NCI-H345 treated with DMSO at 0.1 percent for 48 hours (cell line): ENCODE data around the gene TIMM22.

Experiments used
- DNase-seq: peaks from one replicate; lab custom pipeline; 2025; ENCODE audit not compliant: unreplicated experiment; lab: John Stamatoyannopoulos, UW

TIMM22 gene

DNA sequence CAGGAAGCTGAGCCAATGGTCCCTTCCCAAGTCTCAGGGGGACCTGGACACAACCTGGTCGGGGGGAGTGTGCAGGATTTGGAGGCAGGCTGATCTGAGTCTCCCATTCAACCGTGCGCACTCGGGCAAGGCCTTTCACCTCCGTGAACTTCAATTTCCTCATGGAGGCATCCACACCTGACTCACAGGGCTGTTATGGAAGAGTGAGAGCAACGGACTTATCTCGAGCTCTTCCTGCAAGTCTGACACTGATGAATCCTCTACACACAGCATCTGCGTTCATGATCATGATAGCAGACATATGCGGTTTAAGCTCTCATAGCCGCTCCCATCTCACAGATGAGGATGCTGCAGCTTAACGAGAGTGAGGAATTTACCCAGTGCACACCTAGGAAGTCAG, 21.6 kb downstream of the TIMM22 start:
- DNase-seq, result no peak

DNA sequence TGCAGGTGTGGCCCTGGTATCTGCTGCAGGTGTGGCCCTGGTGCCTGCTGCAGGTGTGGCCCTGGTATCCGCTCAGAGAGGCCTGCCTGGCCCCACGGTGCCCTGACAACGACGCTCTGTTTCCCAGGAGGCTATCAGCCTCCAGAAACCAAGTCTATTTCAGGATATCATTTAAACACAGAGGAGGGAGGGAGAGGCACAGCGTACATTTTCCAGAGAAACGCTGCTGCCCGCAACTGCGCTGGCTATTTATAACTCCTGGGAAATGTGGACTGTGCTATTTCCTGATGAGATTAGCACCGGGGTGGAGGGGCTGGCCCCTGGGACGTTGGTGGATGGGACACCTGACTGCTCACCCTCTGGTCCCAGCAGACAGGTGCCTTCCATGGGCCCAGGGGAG, 22.5 kb downstream of the TIMM22 start:
- no peak for DNase-seq

DNA sequence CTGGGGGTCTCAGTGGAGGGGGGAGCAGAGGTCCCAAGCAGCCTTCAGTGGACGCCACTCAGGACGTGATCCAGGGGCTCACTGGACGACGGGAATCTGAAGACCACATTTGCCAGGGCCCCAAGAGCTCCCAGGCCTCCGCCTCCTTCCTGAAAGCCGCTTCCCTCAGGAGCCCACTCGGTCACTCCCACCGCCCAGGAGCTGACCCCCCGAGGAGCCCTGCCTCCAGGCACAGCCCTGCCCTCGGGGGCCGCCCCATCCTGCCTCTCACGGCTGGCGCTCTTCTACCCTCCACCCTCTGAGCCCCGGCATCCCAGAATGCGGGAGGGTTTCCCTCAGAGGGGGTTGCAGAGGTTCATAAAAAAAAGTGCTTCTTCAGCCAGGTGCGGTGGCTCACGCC, 24.2 kb downstream of the TIMM22 start:
- DNase-seq, result no peak

DNA sequence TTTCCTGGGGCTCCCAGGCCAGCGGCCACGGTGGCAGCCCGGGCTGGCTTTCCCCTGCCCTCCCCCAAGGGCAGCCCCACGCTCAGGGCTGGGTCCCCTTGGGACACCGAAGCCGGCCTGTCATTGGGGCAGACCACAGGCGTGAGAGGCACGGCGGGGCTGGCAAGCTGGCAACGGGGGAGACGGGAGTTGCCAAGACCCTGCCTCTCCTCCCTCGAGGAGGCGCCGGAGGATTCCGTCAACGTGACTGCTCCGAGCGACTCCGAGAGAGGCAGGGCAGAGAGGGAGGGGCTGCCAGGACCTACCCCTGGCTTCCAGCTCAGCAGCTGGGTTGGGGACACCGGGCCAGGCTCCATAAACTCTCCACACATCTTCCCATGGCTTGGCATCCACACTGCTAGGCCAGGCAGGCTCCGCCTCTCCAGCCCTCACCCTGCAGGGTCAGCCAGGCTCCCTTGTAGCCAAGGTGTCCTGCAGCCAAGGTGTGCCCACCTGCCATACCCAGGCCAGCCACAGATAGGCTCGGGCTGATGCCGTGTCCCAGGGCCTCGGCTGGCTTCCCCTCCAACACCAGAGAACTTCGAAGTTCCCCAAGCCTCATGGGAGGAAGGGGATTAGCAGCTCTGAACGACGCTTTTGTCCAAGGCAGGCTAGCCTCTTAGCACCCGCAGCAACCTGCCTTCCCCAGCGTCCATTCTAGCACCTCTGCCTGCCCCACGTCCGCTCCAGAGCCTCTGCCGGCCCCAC, 25.5 kb downstream of the TIMM22 start:
- no peak for DNase-seq

DNA sequence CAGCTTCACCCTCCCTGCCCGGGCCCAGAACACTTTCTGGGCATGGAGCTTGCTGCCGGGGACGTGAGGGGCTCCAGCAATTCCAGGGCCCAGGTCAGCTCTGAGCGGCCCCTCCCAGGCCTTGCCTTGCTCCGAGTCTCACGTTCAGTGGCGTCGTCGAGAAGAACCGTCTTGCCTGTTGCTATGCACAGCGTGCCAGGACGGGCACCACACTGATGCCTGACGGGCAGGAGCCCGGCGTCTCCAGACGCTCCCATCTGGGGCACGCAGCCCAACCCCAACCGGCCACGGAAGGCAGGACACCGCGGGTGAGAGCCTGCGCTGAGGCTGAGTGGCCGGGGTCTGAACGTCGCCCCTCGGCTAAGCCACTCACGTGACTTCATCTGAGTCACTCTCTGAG, 27.1 kb downstream of the TIMM22 start:
- no peak for DNase-seq

DNA sequence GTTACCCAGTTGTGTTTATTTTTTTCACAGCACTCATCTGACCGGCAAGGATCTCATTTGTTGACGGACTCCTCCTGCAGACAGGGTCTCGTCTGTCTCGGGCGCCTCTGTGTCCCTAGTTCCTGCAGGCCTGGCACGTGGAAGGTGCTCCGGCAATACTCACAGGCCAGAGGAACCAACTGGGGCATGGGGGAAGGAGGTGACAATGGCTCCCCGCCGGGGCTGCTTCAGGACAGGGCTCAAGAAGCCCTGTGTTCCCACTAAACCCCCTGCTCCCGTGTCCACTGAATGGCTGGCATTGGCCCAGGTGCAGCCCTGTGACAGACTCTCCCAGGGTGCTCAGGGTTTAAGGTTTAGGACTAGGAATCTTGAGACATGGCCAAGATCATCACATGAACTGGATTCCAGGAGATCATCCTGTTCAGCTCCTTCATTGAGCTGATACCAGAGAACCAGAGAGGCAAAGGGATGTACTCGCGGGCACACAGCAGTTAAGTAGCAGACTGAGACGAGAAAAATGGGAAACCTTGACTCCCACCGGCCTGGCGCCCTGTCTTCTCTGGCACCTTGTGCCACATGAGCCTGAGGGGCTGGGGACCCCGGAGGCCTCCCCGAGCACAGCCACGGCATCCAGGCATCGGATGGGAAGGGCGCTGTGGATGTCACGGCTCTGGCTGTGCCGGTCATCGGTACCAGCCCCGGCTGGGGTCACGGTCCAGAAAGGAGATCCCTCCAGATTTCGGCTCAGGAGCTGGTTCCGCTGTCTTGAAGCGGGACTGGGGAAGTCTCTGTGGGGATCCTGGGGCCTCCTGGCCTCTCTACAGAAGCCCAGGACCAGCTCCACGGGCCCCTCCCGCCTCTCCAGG, 29.0 kb downstream of the TIMM22 start:
- no peak for DNase-seq

DNA sequence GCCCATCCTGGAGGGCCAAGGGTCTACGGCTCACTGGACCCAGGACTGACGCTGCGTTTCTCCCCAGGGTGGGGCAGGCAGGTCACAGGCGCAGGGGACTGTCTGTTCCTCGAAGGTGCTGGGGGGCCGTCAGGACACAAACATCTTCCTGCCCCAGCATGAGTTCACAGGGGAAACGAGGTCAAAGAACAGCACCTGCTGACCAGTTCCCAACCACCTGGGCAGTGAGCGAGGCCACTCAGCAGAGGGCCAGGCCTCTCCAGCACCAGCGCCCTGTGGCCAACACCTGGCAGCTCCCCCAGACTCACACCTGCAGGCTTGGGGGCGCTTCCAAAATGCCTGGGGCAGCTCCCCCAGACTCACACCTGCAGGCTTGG, 29.7 kb downstream of the TIMM22 start:
- no peak for DNase-seq

DNA sequence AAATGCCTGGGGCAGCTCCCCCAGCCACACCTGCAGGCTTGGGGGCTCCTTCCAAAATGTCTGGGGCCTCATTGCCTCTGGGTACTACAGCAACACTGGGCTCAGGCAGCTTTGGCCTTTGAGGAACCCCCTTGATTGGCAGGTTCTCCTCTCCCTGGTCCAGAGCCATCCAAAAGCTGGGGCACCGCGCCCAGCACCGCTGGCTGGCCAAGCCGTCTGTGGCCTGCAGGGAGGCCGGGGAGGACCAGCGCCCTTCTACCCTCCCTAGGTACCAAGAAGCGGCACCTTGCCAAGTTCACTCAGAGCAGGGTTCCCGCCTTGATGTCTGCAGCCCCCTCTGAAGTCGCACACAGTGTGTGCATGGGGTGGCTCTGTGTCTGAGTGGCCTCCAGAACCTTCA, 30.1 kb downstream of the TIMM22 start:
- no peak for DNase-seq

DNA sequence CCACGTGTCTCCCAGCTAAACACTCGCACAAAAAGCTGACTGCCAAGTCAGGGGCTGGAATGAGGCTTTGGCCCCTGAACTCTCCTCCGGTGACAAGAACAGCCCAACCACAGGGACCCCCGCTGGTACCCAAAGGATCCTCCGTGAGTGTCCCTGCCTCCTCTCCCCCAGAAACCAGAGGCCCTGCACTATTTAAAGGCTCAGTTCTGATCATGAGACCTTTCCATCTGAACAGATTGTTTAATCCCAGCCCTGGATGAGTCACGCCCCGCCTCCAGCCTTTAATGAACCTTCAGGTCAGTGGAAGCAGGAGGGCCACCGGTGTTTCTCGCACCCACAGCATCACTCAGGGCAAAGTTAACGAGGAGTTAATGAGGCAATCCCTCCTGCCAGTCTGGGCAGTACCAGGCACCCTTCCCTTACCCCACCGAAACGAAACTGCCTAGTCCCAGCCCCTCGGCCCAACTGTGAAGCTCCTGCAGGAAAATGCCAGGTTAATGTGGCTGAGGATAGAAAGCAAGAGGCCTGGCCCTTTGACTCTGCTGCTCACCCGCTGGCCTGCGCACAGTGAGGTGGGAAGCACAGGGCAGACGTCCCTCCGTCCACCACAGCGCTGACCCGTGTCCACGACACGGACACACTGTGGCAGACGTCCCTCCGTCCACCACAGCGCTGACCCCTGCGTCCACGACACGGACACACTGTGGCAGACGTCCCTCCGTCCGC, 32.4 kb downstream of the TIMM22 start:
- DNase-seq, result no peak

DNA sequence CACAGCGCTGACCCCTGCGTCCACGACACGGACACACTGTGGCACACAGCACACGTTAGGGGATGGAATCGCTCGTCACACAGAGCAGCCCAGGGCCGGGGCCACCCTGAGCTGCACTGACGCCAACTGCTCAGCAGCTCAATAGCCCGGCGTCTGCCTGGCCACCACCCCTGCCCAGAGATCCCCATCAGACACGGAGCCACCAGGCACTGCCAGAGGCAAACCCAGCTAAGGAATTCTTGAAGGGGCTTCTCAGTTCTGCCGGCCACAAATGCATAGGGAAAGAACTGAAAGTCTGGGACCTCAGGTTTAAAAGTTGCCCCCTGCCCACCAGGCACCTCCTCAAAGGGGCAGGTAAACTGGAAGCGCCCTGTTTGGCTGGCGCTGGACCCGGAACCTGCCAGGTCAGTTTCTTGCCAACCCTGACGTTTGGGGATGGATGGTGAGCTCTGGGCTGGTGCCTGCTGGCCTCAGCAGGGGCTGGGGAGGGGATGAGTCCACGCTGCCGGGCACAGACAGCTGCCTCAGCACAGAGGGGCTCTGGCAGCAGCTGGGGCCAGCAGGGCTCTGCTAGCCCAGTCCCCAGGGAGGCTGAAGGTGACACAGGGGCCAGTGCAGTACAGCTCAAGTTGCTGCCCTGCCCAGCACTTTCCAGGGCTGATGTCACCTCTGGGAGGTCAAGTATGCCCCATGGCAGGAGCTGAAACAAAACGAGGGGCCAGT, 33.2 kb downstream of the TIMM22 start:
- DNase-seq, result no peak

DNA sequence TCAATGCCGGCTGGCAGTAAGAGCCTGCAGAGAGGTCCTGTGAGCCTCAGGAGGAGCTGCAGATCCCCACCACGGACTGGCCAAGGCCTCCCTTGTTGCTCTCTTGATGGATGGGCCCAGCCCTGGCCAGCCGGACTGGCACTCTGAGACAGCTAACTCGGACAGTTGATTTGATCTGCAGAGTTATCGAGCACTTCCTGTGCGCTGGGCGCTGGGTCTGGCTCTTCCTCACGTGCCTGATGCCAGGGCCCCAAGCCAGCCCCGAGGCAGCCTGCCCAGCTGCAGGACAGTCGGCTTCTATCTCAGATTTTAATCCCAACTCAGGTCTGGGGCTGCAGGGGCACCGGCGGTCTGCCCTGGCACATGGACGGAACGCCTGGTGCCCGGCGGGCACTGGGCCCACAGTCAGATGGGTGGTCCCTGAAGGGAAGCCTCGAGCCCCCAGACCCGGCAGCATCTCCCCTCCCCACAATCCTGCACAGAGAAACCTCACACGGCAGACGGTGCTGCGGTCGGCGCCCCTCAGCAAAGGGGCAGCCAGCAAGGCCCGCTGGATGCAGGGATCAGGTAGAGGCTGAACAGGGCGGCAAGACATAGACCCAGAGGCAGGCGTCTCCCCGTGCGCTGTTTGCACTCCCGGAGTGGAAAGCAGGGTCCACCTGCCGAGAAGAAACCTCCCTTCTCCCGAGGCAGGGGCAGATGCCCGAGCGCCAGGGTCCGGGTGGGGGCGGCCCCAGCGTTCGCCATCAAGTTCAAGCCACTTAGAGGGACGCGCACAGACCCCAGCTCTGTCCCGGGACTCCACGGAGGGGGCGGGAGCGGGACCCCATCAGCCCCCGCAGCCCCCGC, 34.0 kb downstream of the TIMM22 start:
- DNase-seq, result no peak

DNA sequence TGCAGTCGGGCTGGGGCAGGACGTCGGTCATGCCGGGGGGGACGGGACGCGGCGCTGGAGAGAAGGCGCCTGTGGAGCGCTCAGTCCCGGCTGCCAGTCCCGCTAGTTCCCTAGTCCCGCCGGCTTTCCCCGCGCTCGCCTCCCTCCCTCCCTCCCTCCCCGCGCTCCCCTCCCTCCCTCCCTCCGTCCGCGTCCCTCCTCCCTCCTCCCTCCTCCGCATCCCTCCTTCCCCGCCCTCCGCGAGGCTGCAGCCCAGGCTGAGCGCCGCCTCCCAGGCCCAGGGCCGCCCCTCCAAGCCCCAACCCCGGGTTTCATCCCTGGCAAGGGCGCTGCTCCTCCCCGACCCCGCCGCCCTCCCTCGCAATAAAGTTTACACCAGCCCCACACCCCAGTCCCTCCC, 34.8 kb downstream of the TIMM22 start:
- DNase-seq, result no peak

DNA sequence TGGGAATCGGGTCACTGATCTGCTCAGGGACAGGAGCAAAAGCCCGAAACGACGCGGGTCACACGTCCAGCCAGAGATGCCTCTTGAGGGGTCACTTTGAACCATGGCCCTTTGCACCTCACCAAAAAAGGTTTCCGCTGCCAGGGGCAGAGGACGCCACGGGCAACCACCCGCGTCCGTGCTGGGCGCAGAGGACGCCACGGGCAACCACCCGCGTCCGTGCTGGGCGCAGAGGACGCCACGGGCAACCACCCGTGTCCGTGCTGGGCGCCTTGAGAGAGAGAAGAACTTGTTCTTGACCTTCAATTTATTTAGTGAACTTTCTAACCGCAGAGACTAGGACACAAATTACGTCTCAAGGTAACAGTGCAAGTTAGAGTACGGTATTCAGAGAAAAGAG, 35.5 kb downstream of the TIMM22 start:
- no peak for DNase-seq

DNA sequence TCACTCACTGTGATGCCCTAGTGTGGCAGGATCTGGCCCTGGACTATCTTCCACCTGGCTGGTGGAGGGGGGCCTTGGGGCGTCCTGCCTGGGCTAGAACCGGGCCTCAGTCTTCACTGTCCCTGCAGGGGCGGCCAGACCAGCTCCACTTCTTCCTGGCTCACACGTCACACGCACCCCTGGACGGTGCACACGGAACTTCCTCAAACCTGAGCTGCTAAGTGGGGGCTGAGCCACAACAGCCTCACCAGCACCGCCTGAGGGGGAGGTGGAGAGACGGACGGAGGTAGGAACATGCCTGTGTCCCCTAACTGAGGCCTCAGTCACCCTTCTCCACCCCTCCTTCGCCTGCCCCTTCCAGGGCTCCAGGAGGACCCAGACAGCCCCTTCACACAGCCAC, 36.6 kb downstream of the TIMM22 start:
- DNase-seq, result no peak

DNA sequence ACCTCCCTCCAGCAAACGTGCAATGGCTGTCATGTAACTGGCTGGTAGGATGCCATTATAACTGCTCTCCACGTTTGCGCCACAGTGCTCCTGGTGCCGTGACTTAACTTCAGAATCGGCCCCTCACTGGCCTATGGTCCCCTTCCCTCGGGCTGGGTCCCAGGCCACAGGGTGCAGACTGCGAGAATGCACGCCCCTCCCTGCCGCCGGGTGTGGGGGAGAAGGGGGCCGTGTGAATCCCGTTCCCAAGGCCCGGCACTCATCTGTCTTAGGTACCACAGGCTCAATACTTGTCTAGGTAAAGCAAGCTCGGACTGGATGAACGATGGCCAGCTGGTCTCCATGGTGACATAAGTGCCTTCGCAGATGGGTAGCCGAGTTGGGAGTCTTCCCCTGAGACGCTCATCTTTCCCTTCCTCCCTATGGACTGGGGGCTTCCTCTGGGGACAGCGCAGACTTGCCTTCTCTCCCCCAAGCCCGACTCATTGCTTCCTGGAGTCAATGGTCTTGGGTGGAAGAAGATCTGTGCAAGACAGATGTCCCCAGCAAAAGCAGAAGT, 37.8 kb downstream of the TIMM22 start:
- DNase-seq, result no peak

DNA sequence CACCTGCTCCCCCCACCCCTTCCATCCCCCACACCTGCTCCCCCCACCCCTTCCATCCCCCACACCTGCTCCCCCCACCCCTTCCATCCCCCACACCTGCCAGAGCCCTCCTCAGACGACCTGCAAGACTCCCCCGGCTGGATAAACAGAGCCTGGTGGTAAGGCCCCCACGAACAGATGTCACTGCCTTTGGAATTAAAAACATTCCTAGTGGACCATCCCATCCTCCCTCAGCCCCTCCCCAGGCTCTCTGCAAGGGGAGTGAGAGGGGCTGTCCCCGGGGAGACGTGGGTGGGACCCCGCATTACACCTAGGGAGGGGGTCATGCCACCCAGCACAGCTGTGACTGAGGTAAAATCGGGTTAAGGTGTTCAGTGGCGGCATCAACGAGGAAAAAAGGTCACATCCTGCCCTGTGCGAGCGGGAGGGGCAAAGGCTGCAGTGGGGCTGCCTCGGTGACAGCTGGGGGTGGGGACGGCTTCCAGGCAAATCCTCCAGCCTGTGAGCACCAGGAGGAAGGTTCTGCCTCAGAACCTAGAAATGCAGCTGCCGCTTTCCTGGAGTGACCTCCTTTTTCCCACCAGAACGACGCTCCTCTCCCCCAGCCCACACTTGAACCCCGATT, 38.7 kb downstream of the TIMM22 start:
- DNase-seq, result no peak

DNA sequence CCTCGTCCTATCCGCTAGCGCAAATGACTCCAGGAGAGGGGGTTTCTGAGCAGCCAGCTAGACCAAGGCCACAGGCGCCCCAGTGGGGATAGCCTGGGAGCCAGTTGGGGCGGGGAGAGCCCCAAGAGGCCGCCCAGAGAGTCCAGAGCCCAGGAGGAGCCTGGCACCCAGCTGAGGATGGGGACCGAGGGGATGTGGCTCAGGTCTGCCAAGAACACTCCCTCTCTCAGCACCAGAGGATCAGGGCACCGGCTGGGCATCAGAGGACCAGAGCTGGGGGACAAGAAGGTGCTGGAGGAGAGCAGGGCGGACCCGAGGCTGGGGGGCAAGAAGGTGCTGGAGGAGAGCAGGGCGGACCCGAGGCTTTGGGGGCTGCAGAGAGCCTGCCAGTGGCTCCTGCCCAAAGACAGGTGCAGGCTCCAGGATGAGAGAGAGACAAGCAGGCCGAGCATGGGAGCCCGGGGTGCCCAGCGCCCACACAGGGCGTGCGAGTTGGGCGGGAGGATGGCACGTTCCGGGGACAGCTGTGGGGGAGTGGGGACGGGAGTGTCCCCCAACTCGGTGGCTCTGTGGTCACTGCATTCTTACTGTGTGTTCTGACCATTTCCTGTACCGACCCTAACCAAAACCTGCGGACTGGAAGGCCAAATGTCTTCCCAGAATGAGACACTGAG, 39.4 kb downstream of the TIMM22 start:
- no peak for DNase-seq

DNA sequence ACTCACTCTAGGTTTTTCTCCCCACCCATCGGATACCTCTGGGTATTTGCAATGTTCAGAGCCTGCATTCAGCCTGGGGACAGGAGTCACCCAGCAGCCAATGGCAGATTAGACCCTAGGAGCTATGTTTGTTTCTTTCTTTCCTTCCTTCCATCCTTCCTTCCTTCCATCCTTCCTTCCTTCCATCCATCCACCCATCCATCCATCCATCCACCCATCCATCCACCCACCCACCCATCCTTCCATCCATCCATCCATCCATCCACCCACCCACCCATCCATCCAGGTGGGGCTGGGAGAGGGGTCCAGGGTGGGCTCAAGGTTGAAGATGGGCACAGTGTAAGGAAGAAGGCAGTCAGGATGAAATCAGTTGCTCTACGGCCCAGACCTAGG, 39.9 kb downstream of the TIMM22 start:
- no peak for DNase-seq

DNA sequence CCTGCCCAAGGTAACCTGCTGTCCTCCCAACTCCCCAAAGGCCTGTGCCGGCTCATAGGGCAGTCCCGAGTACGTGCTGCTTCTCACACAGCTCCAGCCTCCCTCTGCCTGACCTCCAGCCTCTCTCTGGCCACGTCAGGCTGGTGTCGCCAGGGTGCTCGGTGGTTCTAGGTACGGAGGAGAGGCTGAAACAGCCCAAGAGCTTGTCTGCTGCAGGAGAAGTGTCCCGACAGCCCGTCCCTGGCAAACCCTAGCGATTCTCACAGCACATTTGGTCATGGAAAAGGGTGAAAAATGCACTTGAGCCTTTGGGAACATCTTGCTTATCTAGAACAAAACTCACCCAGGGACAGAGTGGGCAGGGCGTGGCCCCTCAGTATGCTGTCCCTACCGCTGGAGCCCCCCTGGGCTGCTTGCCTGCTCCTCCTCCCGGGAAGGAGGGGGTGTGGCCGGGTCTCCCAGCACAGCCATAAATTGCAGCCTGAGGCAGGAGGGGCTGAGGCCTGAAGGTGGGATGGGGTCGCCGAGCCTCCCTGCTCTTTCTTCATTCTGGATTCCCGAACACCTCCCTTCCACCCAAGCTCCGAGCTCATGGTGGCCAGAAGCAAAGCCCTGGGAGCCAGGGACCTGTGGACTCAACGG, 40.4 kb downstream of the TIMM22 start:
- no peak for DNase-seq
